Liver (tissue), 9 donors: Measurements from ENCODE around the gene CA14. TPM values are rescaled to one million over a fixed set of nuclear protein-coding genes. Genes with fewer than 3 reads are reported as not detected.
A peak's percentile ranks its signal among the peaks of the same experiment; 100 is the strongest.

Experiments
- DNase-seq: peaks from one replicate; pipeline ENCODE4 v3.0.0-alpha.2; 2017; ENCODE audit warnings: low spot score
- H3K27ac ChIP-seq, 2 donors: one replicate each; pipeline ENCODE4 v1.7.0; 2013; ENCODE audit warnings: inconsistent platforms in 2 of 2, low read length in 2 of 2, control low read depth in 1 of 2, low read depth in 1 of 2, mild to moderate bottlenecking in 1 of 2
- H3K27me3 ChIP-seq, 4 donors: one replicate each; pipeline versions ENCODE4 v1.6.1 to v1.7.0; 2013; ENCODE audit warnings: low read length in 3 of 4, inconsistent platforms in 1 of 4, mild to moderate bottlenecking in 1 of 4, moderate library complexity in 1 of 4; ENCODE audit not compliant: control insufficient read depth in 4 of 4, insufficient read depth in 4 of 4
- H3K36me3 ChIP-seq, 4 donors: one replicate each; pipeline versions ENCODE4 v1.6.1 to v1.7.0; 2013; ENCODE audit warnings: low read length in 3 of 4, mild to moderate bottlenecking in 3 of 4, low read depth in 1 of 4, moderate library complexity in 1 of 4; ENCODE audit not compliant: control insufficient read depth in 4 of 4, insufficient read depth in 3 of 4
- H3K4me1 ChIP-seq, 4 donors: one replicate each; pipeline versions ENCODE4 v1.6.1 to v1.7.0; 2013; ENCODE audit warnings: low read length in 3 of 4, mild to moderate bottlenecking in 3 of 4, moderate library complexity in 1 of 4; ENCODE audit not compliant: control insufficient read depth in 4 of 4, insufficient read depth in 4 of 4
- H3K4me3 ChIP-seq, 3 donors: one replicate each; pipeline versions ENCODE4 v1.6.1 to v1.7.0; 2013; ENCODE audit warnings: low read length in 3 of 3, control low read depth in 1 of 3, low read depth in 1 of 3, mild to moderate bottlenecking in 1 of 3
- H3K9ac ChIP-seq, 2 donors: one replicate each; pipeline ENCODE4 v1.7.0; 2013; ENCODE audit warnings: low read length in 2 of 2, mild to moderate bottlenecking in 2 of 2, moderate library complexity in 2 of 2, control low read depth in 1 of 2, low read depth in 1 of 2
- H3K9me3 ChIP-seq, 4 donors: one replicate each; pipeline versions ENCODE4 v1.6.1 to v1.7.0; 2013; ENCODE audit warnings: low read length in 3 of 4; ENCODE audit not compliant: control insufficient read depth in 4 of 4
- EGR1 ChIP-seq, 2 donors: IDR thresholded peaks; 2 replicates each; pipeline ENCODE4 v1.6.1; 2016 to 2018; ENCODE audit warnings: antibody characterized with exemption in 2 of 2, low read depth in 2 of 2
- FOXA1 ChIP-seq: IDR thresholded peaks from 2 replicates; pipeline ENCODE4 v1.6.1; 2016; ENCODE audit warnings: antibody characterized with exemption
- FOXA2 ChIP-seq: IDR thresholded peaks from 2 replicates; pipeline ENCODE4 v1.6.1; 2016; ENCODE audit warnings: antibody characterized with exemption
- GABPA ChIP-seq, 2 donors: IDR thresholded peaks in 1 of 2; conservative IDR thresholded peaks in 1 of 2; 2 replicates each; pipeline ENCODE4 v1.6.1; 2016; ENCODE audit warnings: antibody characterized with exemption in 2 of 2, mild to moderate bottlenecking in 1 of 2, moderate library complexity in 1 of 2
- HNF4A ChIP-seq, 2 donors: conservative IDR thresholded peaks; 2 replicates each; pipeline ENCODE4 v1.6.1; 2016; ENCODE audit warnings: antibody characterized with exemption in 2 of 2, mild to moderate bottlenecking in 2 of 2
- HNF4G ChIP-seq: IDR thresholded peaks from 2 replicates; pipeline ENCODE4 v1.6.1; 2016; ENCODE audit warnings: antibody characterized with exemption
- JUND ChIP-seq, 2 donors: IDR thresholded peaks; 2 replicates each; pipeline ENCODE4 v1.6.1; 2016; ENCODE audit warnings: antibody characterized with exemption in 2 of 2
- NR2F2 ChIP-seq: IDR thresholded peaks from 2 replicates; pipeline ENCODE4 v1.6.1; 2016; ENCODE audit warnings: antibody characterized with exemption
- RAD21 ChIP-seq, 2 donors: IDR thresholded peaks; 2 replicates each; pipeline ENCODE4 v1.6.1; 2016; ENCODE audit warnings: antibody characterized with exemption in 2 of 2, mild to moderate bottlenecking in 2 of 2
- RXRA ChIP-seq, 2 donors: IDR thresholded peaks; 2 replicates each; pipeline ENCODE4 v1.6.1; 2017 to 2018; ENCODE audit warnings: antibody characterized with exemption in 2 of 2, mild to moderate bottlenecking in 1 of 2
- SP1 ChIP-seq: IDR thresholded peaks from 2 replicates; pipeline ENCODE4 v1.6.1; 2018; ENCODE audit warnings: antibody characterized with exemption, mild to moderate bottlenecking
- TAF1 ChIP-seq: conservative IDR thresholded peaks from 2 replicates; pipeline ENCODE4 v1.6.1; 2016; ENCODE audit warnings: antibody characterized with exemption, mild to moderate bottlenecking
- YY1 ChIP-seq: IDR thresholded peaks from 2 replicates; pipeline ENCODE4 v1.6.1; 2016; ENCODE audit warnings: antibody characterized with exemption, mild to moderate bottlenecking
- WGBS: extraction: QIAGEN DNeasy Blood & Tissue Kit; methylation state at CpG from one replicate; pipeline ENCODE4 v1.1.7; 2013; 5-methylcytosine and 5-hydroxymethylcytosine counted together
- polyA plus RNA-seq, 2 donors: library from polyadenylated mRNA; stranded (reverse) in 1 of 2; unstranded in 1 of 2; fragments of 200-250 nt in 1 of 2; fragments of >200 nt in 1 of 2; fragmentation: Nextera tagmentation in 1 of 2; extraction: Ambion mirVana in 1 of 2; gene quantifications; one replicate each; pipeline versions ENCODE4 v1.2.1 to v1.2.3, GENCODE V29; 2013 to 2015
- total RNA-seq, 2 donors: library from RNA; depleted of rRNA; stranded (reverse); fragments of >200 nt; gene quantifications; one replicate each; pipeline ENCODE4 v1.2.3, GENCODE V29; 2014
- TF ChIP-seq, protein P1 (sequence below): IDR thresholded peaks from 2 replicates; pipeline ENCODE4 v1.6.1; 2016; ENCODE audit warnings: antibody characterized with exemption
- TF ChIP-seq, protein P2 (sequence below): IDR thresholded peaks from 2 replicates; pipeline ENCODE4 v1.6.1; 2016; ENCODE audit warnings: antibody characterized with exemption
- TF ChIP-seq, protein P3 (sequence below): fragments of 150-350 bp; IDR thresholded peaks from 2 replicates; pipeline ENCODE4 v1.5.1; 2017; ENCODE audit warnings: improper control_type of control experiment, low read depth, low read length; ENCODE audit not compliant: missing input control
- TF ChIP-seq, protein P4 (sequence below): IDR thresholded peaks from 2 replicates; pipeline ENCODE4 v1.6.1; 2016; ENCODE audit warnings: antibody characterized with exemption
- TF ChIP-seq, protein P5 (sequence below): IDR thresholded peaks from 2 replicates; pipeline ENCODE4 v1.6.1; 2016; ENCODE audit warnings: antibody characterized with exemption, mild to moderate bottlenecking
- donor health status: healthy.
- donor health status: healthy.
- donor health status: healthy.
- donor health status: healthy.
- donor health status: healthy.

The CA14 gene
- total and polyA plus RNA-seq, 4 donors = 0.22 to 2.7 (median 1.2) TPM

DNA sequence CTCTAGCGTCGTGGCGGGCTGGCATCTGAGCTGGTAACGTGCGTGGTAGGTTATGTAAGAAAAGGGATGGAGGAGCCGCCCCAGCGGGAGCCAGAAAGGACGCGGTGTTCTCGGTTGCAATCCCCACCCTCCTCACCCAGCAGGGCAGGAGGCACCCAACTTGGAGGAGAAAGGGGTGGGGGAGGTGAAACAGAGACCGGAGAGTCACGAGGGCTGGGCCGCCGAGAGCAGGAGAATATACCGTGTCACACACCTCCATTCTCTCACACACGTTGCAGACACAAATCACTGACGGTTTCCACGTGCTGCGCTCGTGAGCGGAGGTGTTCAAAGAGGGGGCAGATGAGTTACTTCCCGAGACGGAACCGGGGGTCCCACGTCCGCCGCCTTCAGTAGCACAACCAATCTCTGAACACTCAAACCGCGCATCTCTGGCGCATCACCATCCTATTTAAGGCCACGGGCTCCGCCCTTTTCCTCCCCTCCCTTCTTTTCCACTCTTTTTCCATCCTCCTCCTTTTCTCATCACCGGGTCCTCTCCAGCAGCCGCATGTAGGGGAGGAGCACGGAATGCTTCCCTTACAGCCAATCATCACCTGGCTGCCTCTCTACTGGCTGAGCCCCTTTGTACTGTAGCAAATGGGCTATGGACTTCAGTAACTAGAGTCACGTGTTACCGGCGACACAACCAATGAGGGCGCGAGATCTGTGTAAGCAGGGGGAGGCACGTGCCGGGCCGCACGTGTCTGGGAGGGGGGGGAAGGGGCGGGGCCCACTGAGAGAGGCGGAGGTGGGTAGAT lies 24.4 kb downstream of the CA14 start, which contains the start of gene CIART:
Gene CIART (plus strand): TSS at position 797 of the 800 bp plus-strand sequence. CDS start 714 bp downstream, outside the sequence.
- peaks cover 0 to 8% (median 8%) of the 10 kb centered on the region in 4 donors for H3K36me3 ChIP-seq
- H3K27me3 ChIP-seq = no peaks in the 10 kb centered on the region
- H3K4me3 ChIP-seq = peak within 1 kb of the TSS; percentile 52 to 69 (median 59)
- WGBS = under 1% methylated on average over 46 of the region's 46 CpGs
- TF ChIP-seq JUND (IDR thresholded peaks at IDR 0.05) (no peak), FOXA1 (no peak), RAD21 (IDR thresholded peaks at IDR 0.05) (no peak), HNF4G (peak; percentile 49), FOXA2 (no peak), RXRA (IDR thresholded peaks at IDR 0.05) (peak; percentile 6 to 7), HNF4A (conservative IDR thresholded peaks at IDR 0.05) (peak; percentile 25 to 65), GABPA (IDR thresholded peaks at IDR 0.05 in 1 of 2, conservative IDR thresholded peaks at IDR 0.05 in 1 of 2) (no peak), NR2F2 (no peak), YY1 (peak; percentile 47), SP1 (peak; percentile 92), EGR1 (IDR thresholded peaks at IDR 0.05; ENCODE audit: low read depth in 2 of 2) (peak in 1 of 2 donors; percentile 16), TAF1 (peak; percentile 39)
- TF ChIP-seq, protein P1, sequence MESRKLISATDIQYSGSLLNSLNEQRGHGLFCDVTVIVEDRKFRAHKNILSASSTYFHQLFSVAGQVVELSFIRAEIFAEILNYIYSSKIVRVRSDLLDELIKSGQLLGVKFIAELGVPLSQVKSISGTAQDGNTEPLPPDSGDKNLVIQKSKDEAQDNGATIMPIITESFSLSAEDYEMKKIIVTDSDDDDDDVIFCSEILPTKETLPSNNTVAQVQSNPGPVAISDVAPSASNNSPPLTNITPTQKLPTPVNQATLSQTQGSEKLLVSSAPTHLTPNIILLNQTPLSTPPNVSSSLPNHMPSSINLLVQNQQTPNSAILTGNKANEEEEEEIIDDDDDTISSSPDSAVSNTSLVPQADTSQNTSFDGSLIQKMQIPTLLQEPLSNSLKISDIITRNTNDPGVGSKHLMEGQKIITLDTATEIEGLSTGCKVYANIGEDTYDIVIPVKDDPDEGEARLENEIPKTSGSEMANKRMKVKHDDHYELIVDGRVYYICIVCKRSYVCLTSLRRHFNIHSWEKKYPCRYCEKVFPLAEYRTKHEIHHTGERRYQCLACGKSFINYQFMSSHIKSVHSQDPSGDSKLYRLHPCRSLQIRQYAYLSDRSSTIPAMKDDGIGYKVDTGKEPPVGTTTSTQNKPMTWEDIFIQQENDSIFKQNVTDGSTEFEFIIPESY = peak; percentile 22
- TF ChIP-seq, protein P2, sequence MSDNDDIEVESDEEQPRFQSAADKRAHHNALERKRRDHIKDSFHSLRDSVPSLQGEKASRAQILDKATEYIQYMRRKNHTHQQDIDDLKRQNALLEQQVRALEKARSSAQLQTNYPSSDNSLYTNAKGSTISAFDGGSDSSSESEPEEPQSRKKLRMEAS = peak; percentile 96
- TF ChIP-seq, protein P3, sequence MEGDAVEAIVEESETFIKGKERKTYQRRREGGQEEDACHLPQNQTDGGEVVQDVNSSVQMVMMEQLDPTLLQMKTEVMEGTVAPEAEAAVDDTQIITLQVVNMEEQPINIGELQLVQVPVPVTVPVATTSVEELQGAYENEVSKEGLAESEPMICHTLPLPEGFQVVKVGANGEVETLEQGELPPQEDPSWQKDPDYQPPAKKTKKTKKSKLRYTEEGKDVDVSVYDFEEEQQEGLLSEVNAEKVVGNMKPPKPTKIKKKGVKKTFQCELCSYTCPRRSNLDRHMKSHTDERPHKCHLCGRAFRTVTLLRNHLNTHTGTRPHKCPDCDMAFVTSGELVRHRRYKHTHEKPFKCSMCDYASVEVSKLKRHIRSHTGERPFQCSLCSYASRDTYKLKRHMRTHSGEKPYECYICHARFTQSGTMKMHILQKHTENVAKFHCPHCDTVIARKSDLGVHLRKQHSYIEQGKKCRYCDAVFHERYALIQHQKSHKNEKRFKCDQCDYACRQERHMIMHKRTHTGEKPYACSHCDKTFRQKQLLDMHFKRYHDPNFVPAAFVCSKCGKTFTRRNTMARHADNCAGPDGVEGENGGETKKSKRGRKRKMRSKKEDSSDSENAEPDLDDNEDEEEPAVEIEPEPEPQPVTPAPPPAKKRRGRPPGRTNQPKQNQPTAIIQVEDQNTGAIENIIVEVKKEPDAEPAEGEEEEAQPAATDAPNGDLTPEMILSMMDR = no peak
- TF ChIP-seq, protein P4, sequence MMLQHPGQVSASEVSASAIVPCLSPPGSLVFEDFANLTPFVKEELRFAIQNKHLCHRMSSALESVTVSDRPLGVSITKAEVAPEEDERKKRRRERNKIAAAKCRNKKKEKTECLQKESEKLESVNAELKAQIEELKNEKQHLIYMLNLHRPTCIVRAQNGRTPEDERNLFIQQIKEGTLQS = no peak
- TF ChIP-seq, protein P5, sequence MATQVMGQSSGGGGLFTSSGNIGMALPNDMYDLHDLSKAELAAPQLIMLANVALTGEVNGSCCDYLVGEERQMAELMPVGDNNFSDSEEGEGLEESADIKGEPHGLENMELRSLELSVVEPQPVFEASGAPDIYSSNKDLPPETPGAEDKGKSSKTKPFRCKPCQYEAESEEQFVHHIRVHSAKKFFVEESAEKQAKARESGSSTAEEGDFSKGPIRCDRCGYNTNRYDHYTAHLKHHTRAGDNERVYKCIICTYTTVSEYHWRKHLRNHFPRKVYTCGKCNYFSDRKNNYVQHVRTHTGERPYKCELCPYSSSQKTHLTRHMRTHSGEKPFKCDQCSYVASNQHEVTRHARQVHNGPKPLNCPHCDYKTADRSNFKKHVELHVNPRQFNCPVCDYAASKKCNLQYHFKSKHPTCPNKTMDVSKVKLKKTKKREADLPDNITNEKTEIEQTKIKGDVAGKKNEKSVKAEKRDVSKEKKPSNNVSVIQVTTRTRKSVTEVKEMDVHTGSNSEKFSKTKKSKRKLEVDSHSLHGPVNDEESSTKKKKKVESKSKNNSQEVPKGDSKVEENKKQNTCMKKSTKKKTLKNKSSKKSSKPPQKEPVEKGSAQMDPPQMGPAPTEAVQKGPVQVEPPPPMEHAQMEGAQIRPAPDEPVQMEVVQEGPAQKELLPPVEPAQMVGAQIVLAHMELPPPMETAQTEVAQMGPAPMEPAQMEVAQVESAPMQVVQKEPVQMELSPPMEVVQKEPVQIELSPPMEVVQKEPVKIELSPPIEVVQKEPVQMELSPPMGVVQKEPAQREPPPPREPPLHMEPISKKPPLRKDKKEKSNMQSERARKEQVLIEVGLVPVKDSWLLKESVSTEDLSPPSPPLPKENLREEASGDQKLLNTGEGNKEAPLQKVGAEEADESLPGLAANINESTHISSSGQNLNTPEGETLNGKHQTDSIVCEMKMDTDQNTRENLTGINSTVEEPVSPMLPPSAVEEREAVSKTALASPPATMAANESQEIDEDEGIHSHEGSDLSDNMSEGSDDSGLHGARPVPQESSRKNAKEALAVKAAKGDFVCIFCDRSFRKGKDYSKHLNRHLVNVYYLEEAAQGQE = no peak
- H3K9me3 ChIP-seq = no peaks in the 10 kb centered on the region
- peak within 1 kb of the TSS; percentile 39 to 94 for H3K9ac ChIP-seq
- H3K27ac ChIP-seq = peak within 1 kb of the TSS; percentile 79 to 88
- peaks cover 7 to 60% (median 54%) of the 10 kb centered on the region in 4 donors for H3K4me1 ChIP-seq
- peak; percentile 81 for DNase-seq
